Stimulated activated naive CD8-positive, alpha-beta T cell treated with anti-CD3 and anti-CD28 coated beads, Interleukin-15, Interleukin-2, amounts not matched to agents 100 U/mL and 50 U/mL, for 24 hours (primary cell): ENCODE results near the gene EEF2.
"Not testable (repeated sequence)": the region's sequence is repeated elsewhere in the genome, so short reads cannot be mapped to it uniquely, and the experiment has no call there.

Experiments
- ATAC-seq: fragments of 150-1000 bp; cut with Tn5 transposase; one replicate; pipeline ENCODE4 v1.10.0; 2021
- DNase-seq: peaks from one replicate; pipeline ENCODE4 v3.0.0; 2021

EEF2 gene

GRCh38 chr19:3945838-3946237 lies 39.4 kb downstream of the EEF2 start:
- DNase-seq (no peak), ATAC-seq (no peak)

- no peak for DNase-seq
- ATAC-seq = no peak
Measured at GRCh38 chr19:3944018-3944721, 41.1 kb downstream of the EEF2 start.

GRCh38 chr19:3942790-3943409 lies 42.4 kb downstream of the EEF2 start:
- DNase-seq (no peak), ATAC-seq (no peak)

- not testable (repeated sequence) for DNase-seq, ATAC-seq
Measured at GRCh38 chr19:3938300-3938950, 46.8 kb downstream of the EEF2 start.

GRCh38 chr19:3936506-3937442 lies 48.5 kb downstream of the EEF2 start:
- no peak for ATAC-seq
- no peak for DNase-seq

- ATAC-seq = no peak
- peak; percentile 14 for DNase-seq
Measured at GRCh38 chr19:3932931-3933810, 52.1 kb downstream of the EEF2 start, which contains the start of gene NMRK2. NMRK2 (plus strand) TSS chr19:3933069; CDS start chr19:3933672, 603 bp downstream.

- ATAC-seq (no peak), DNase-seq (no peak)
Measured at GRCh38 chr19:3931041-3931440, 54.2 kb downstream of the EEF2 start.
